Right renal cortex interstitium (tissue), 3 donors: Measurements from ENCODE around the gene PON3. TPM values are rescaled to one million over a fixed set of nuclear protein-coding genes. Genes with fewer than 3 reads are reported as not detected.

ENCODE experiments used
- DNase-seq, 3 donors: peaks; one replicate each; pipeline ENCODE4 v3.0.0-alpha.2; 2013; ENCODE audit warnings: low read depth in 3 of 3, low spot score in 2 of 3
- polyA plus RNA-seq, 3 donors: library from polyadenylated mRNA; unstranded; fragments of 120-200 nt; gene quantifications; one replicate each; pipeline ENCODE4 v1.2.1, GENCODE V29; 2013; ENCODE audit not compliant: insufficient read length in 3 of 3

PON3 gene
- polyA plus RNA-seq, 3 donors, result 1.5 to 1.8 (median 1.8) TPM

GRCh38 chr7:95311389-95311788 is 84.8 kb downstream of the PON3 start:
- no peak for DNase-seq

GRCh38 chr7:95309951-95310350 is 86.2 kb downstream of the PON3 start:
- no peak for DNase-seq

Other genes with a start within 250 kb of the PON3 start
- 1 to 10 TPM in 1 of 3 donors, under 1 TPM in 2; 0.55 to 1.2 (median 0.92) TPM for gene PON1, start 71.8 kb downstream of the PON3 start, polyA plus RNA-seq
- 100 to 1,000 TPM; 154 to 181 (median 172) TPM for gene PON2, start 38.7 kb upstream of the PON3 start, polyA plus RNA-seq
- gene ASB4, start 89.6 kb upstream of the PON3 start, polyA plus RNA-seq, result under 1 TPM; 0.06 to 0.24 (median 0.15) TPM
- 10 to 100 TPM; 15.8 to 21.0 (median 17.0) TPM for gene PDK4, start 200.1 kb upstream of the PON3 start, polyA plus RNA-seq